CD4-positive, alpha-beta T cell (primary cell): ENCODE results near the gene SDC3. TPM values are rescaled to one million over a fixed set of nuclear protein-coding genes. Genes with fewer than 3 reads are reported as not detected.

Experiments
- ATAC-seq: fragments of 200-7000 bp; cut with Tn5 transposase; one replicate; pipeline ENCODE4 v1.10.0; 2022; ENCODE audit warnings: mild to moderate bottlenecking; ENCODE audit not compliant: poor library complexity
- CTCF ChIA-PET: fragments of 350-600 bp; sonication (Branson Sonifier 250); formaldehyde crosslinking; loops from one replicate; lab custom pipeline; 2021; ENCODE audit warnings: antibody characterized with exemption, inconsistent platforms; lab: Charles Lee
- POLR2A ChIA-PET: fragments of 350-600 bp; sonication (Branson Sonifier 250); formaldehyde crosslinking; loops from one replicate; lab custom pipeline; 2021; ENCODE audit warnings: antibody characterized with exemption, inconsistent platforms; lab: Charles Lee
- DNase-seq, 14 experiments: peaks; one replicate each; pipeline ENCODE4 v3.0.0-alpha.2; 2013 to 2020; ENCODE audit warnings: mixed read lengths in 2 of 14
- H3K27ac ChIP-seq, 2 donors: one replicate each; pipeline versions ENCODE4 v1.5.1 to v1.7.0; 2013; ENCODE audit warnings: low read length in 2 of 2, low read depth in 1 of 2, mild to moderate bottlenecking in 1 of 2
- H3K27me3 ChIP-seq, 2 experiments: 1 replicate in 1 of 2; 2 replicates in 1 of 2; pipeline versions ENCODE4 v1.6.1 to v1.7.0; 2013; ENCODE audit warnings: low read length in 2 of 2, control low read depth in 1 of 2, mild to moderate bottlenecking in 1 of 2, moderate library complexity in 1 of 2; ENCODE audit not compliant: insufficient read depth in 2 of 2, control insufficient read depth in 1 of 2
- H3K36me3 ChIP-seq: one replicate; pipeline ENCODE4 v1.6.1; 2013; ENCODE audit warnings: low read length, control low read depth; ENCODE audit not compliant: insufficient read depth
- H3K4me1 ChIP-seq: one replicate; pipeline ENCODE4 v1.6.1; 2013; ENCODE audit warnings: low read length, control low read depth; ENCODE audit not compliant: insufficient read depth
- H3K4me3 ChIP-seq: one replicate; pipeline ENCODE4 v1.5.1; 2013; ENCODE audit warnings: mild to moderate bottlenecking, low read length, moderate library complexity
- H3K9me3 ChIP-seq, 2 experiments: 1 replicate in 1 of 2; 2 replicates in 1 of 2; pipeline versions ENCODE4 v1.6.1 to v1.7.0; 2013; ENCODE audit warnings: low read length in 2 of 2, mild to moderate bottlenecking in 2 of 2, control low read depth in 1 of 2, moderate library complexity in 1 of 2; ENCODE audit not compliant: control insufficient read depth in 1 of 2, insufficient read depth in 1 of 2
- H3K27ac Mint-ChIP-seq: one replicate; pipeline ENCODE4 v1.8.0; 2020; ENCODE audit warnings: mixed read lengths
- H3K27me3 Mint-ChIP-seq: one replicate; pipeline ENCODE4 v1.8.0; 2021; ENCODE audit warnings: mixed read lengths
- H3K36me3 Mint-ChIP-seq: one replicate; pipeline ENCODE4 v1.8.0; 2021; ENCODE audit warnings: low read depth, mixed read lengths
- H3K4me1 Mint-ChIP-seq: one replicate; pipeline ENCODE4 v1.8.0; 2021; ENCODE audit warnings: low read depth, mixed read lengths
- H3K4me3 Mint-ChIP-seq: one replicate; pipeline ENCODE4 v1.8.0; 2020; ENCODE audit warnings: mild to moderate bottlenecking, mixed read lengths
- H3K9me3 Mint-ChIP-seq: one replicate; pipeline ENCODE4 v1.8.0; 2020; ENCODE audit warnings: mixed read lengths
- intact Hi-C, 2 experiments: fragments of 100-400 bp; cut with DNase I in 1 of 2; cut with micrococcal nuclease in 1 of 2; formaldehyde crosslinking; loops; one replicate each; pipeline versions ENCODE4 v1.15.1 to v1.9.0; 2023 to 2025; cut with DNase I, micrococcal nuclease
- total RNA-seq, 174 experiments: library from RNA in 2 of 174; stranded (reverse) in 2 of 174; gene quantifications; one replicate each; pipeline ENCODE4 v1.2.3 and lab custom pipeline; 2021 to 2026
- TF ChIP-seq, protein P1 (sequence below): fragments of 200-600 bp; IDR thresholded peaks from one replicate; pipeline ENCODE4 v1.8.0; 2022; ENCODE audit warnings: antibody characterized with exemption, mild to moderate bottlenecking

The SDC3 gene
- total RNA-seq, 2 experiments from 2014 or later, result 0.14 TPM; not detected in 1

DNA sequence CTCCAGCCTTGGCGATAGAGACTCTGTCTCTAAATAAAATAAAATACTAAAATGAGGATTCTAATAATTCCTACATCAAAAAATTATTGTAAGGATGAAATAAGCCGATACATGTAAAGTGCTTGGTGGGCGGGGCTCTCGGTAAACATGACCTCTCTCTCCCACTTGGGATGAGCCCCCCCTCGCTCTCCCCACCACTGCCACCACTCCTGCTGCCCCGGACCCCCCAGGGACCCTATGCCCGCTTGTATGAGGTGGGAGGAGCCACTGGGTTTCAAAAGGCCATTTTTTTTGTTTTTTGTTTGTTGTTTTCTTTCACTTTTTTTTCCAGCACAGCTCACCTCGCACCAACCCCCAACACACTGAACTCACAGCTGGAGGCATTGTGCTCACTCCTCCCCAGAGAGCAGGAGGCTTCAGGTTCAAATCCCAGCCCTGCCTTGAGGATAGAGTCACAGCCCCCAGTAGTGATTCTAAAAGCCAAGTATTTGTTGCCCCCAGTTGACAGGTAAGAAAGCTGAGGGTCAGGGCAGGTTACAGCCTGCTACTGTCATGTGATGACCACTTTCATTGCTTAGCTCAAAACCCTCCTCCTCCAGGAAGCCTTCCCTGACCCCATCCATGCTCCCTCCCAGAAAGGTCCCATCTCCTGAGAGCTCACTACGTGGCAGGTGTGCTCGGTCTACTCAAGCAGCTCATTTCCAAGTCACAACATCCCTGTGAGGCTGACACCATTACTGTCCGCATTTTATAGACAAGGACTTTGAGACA, 4.2 kb downstream of the SDC3 start:
- no peak overlapping the region for H3K27ac Mint-ChIP-seq
- no peaks in the 10 kb centered on the region for H3K9me3 Mint-ChIP-seq
- POLR2A ChIA-PET, result no interaction called here
- peak overlapping the region; percentile 54 for H3K4me3 Mint-ChIP-seq
- CTCF ChIA-PET, result interaction anchor here (1.2 kb wide), 1 partner anchor 125 kb away, joined by 4 read pairs; no protein-coding TSS in a partner anchor
- peaks cover 10% of the 10 kb centered on the region for H3K4me1 Mint-ChIP-seq
- H3K36me3 ChIP-seq, result no peaks in the 10 kb centered on the region
- H3K4me3 ChIP-seq, result no peak overlapping the region
- TF ChIP-seq, protein P1, sequence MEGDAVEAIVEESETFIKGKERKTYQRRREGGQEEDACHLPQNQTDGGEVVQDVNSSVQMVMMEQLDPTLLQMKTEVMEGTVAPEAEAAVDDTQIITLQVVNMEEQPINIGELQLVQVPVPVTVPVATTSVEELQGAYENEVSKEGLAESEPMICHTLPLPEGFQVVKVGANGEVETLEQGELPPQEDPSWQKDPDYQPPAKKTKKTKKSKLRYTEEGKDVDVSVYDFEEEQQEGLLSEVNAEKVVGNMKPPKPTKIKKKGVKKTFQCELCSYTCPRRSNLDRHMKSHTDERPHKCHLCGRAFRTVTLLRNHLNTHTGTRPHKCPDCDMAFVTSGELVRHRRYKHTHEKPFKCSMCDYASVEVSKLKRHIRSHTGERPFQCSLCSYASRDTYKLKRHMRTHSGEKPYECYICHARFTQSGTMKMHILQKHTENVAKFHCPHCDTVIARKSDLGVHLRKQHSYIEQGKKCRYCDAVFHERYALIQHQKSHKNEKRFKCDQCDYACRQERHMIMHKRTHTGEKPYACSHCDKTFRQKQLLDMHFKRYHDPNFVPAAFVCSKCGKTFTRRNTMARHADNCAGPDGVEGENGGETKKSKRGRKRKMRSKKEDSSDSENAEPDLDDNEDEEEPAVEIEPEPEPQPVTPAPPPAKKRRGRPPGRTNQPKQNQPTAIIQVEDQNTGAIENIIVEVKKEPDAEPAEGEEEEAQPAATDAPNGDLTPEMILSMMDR, result no peak
- peaks cover 26% of the 10 kb centered on the region in 2 experiments for H3K27me3 ChIP-seq
- intact Hi-C loops, result no loop called here
- H3K27me3 Mint-ChIP-seq, result peaks cover 45% of the 10 kb centered on the region
- no peak for DNase-seq
- peaks cover 15% of the 10 kb centered on the region for H3K4me1 ChIP-seq
- no peaks in the 10 kb centered on the region for H3K36me3 Mint-ChIP-seq
- no peak overlapping the region for H3K27ac ChIP-seq
- H3K9me3 ChIP-seq, result peaks cover 0 to 12% of the 10 kb centered on the region in 2 experiments
- ATAC-seq, result no peak

- ChIA-PET POLR2A (no interaction called here), CTCF (no interaction called here)
- peaks cover 41% of the 10 kb centered on the region for H3K27me3 Mint-ChIP-seq
These were observed 5.1 kb downstream of the SDC3 start for GRCh38 chr1:30903343-30904034.

DNA sequence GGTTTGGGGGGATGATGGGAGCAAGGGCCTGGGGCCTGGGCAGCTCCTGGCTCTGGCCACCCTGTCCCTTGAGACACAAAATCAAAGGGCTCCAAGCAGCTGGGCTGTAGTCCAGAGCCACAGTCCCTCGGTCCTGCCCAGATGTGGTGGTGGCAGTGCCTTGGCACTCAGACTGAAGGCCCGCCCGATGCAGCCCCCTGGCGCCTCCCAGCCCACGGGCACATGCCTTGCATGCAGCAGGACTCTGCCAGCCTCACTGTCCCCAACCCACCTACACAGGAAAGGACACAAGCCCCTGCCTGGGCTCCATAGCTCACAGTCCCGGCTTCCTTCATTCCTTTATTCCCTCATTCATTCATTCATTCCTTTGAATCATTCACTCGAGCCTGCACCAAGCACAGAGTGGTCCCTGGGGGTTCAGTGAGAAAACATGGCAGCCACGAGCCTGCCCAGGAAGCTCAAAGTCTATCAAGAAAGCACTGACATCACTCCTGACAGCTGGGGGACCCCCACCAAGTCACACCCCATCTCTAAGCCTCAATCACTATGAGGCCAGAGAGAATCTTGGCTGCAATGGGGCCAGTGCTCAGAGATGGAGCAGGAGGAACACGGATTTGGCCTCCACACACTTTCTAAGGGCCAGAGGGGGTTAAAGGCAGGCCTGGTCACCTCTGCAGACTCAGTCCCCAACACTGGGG, 5.8 kb downstream of the SDC3 start:
- intact Hi-C loops, result no loop called here
- peaks cover 4% of the 10 kb centered on the region for H3K4me1 ChIP-seq
- CTCF ChIA-PET, result no interaction called here
- TF ChIP-seq, protein P1, result no peak
- H3K36me3 Mint-ChIP-seq, result no peaks in the 10 kb centered on the region
- peaks cover 5% of the 10 kb centered on the region for H3K4me1 Mint-ChIP-seq
- no peak overlapping the region for H3K27ac ChIP-seq
- no peaks in the 10 kb centered on the region for H3K36me3 ChIP-seq
- H3K27ac Mint-ChIP-seq, result no peak overlapping the region
- H3K9me3 ChIP-seq, result peaks cover 0 to 9% of the 10 kb centered on the region in 2 experiments
- POLR2A ChIA-PET, result no interaction called here
- no peak for DNase-seq
- no peak for ATAC-seq
- H3K9me3 Mint-ChIP-seq, result no peaks in the 10 kb centered on the region
- H3K4me3 ChIP-seq, result no peak overlapping the region
- peaks cover 40% of the 10 kb centered on the region for H3K27me3 Mint-ChIP-seq
- no peak overlapping the region for H3K4me3 Mint-ChIP-seq
- H3K27me3 ChIP-seq, result peaks cover 18 to 23% of the 10 kb centered on the region in 2 experiments

More at GRCh38 chr1:30903343-30904034, 5.1 kb downstream of the SDC3 start:
- Histone ChIP-seq H3K27ac (no peak overlapping the region), H3K27me3 (peaks cover 20 to 26% of the 10 kb centered on the region in 2 experiments), H3K4me1 (peaks cover 8% of the 10 kb centered on the region), H3K4me3 (no peak overlapping the region), H3K36me3 (no peaks in the 10 kb centered on the region), H3K9me3 (peaks cover 0 to 12% of the 10 kb centered on the region in 2 experiments)
- DNase-seq (no peak), ATAC-seq (no peak)
- TF ChIP-seq, protein P1, result no peak
- Mint-ChIP-seq H3K36me3 (no peaks in the 10 kb centered on the region), H3K9me3 (no peaks in the 10 kb centered on the region), H3K27ac (no peak overlapping the region), H3K4me1 (peaks cover 6% of the 10 kb centered on the region), H3K4me3 (no peak overlapping the region)
- intact Hi-C loops, result no loop called here
